Osteocyte (in vitro differentiated cells): ENCODE results near the gene KNTC1. TPM values are rescaled to one million over a fixed set of nuclear protein-coding genes. Genes with fewer than 3 reads are reported as not detected.
"Not testable (repeated sequence)": the region's sequence is repeated elsewhere in the genome, so short reads cannot be mapped to it uniquely, and the experiment has no call there.

Source experiments
- DNase-seq: peaks from one replicate; pipeline ENCODE4 v3.0.0; 2021; ENCODE audit warnings: mixed read lengths; ENCODE audit not compliant: unreplicated experiment; ENCODE audit errors: extremely low spot score
- H3K27ac Mint-ChIP-seq: one replicate; pipeline ENCODE4 v1.8.0; 2021; ENCODE audit warnings: mild to moderate bottlenecking, mixed read lengths; ENCODE audit not compliant: unreplicated experiment
- H3K27me3 Mint-ChIP-seq: one replicate; pipeline ENCODE4 v1.8.0; 2021; ENCODE audit warnings: mixed read lengths; ENCODE audit not compliant: unreplicated experiment
- H3K36me3 Mint-ChIP-seq: one replicate; pipeline ENCODE4 v1.8.0; 2021; ENCODE audit warnings: mixed read lengths; ENCODE audit not compliant: unreplicated experiment
- H3K4me1 Mint-ChIP-seq: one replicate; pipeline ENCODE4 v1.8.0; 2021; ENCODE audit warnings: mixed read lengths; ENCODE audit not compliant: unreplicated experiment
- H3K4me3 Mint-ChIP-seq: one replicate; pipeline ENCODE4 v1.8.0; 2021; ENCODE audit warnings: mild to moderate bottlenecking, moderate library complexity, mixed read lengths; ENCODE audit not compliant: unreplicated experiment
- H3K9me3 Mint-ChIP-seq: one replicate; pipeline ENCODE4 v1.8.0; 2021; ENCODE audit warnings: mixed read lengths; ENCODE audit not compliant: unreplicated experiment
- CTCF ChIP-seq: fragments of 200-600 bp; sonication (generic); IDR thresholded peaks from 2 replicates; pipeline ENCODE4 v1.5.0; 2021; ENCODE audit warnings: antibody characterized with exemption, mild to moderate bottlenecking, moderate library complexity
- total RNA-seq: library from RNA; stranded (reverse); gene quantifications from 2 replicates; pipeline ENCODE4 v1.2.1, GENCODE V29; 2021

The KNTC1 gene
- total RNA-seq, 1 donor from 2014 or later, result 14.1 TPM

GRCh38 chr12:122584177-122584863 lies 57.3 kb downstream of the KNTC1 start:
- no peak for DNase-seq
- H3K9me3 Mint-ChIP-seq, result no peaks in the 10 kb centered on the region
- no peak for TF ChIP-seq CTCF
- no peak overlapping the region for H3K27ac Mint-ChIP-seq
- no peaks in the 10 kb centered on the region for H3K27me3 Mint-ChIP-seq
- H3K36me3 Mint-ChIP-seq, result peaks cover 23% of the 10 kb centered on the region
- H3K4me3 Mint-ChIP-seq, result no peak overlapping the region
- no peaks in the 10 kb centered on the region for H3K4me1 Mint-ChIP-seq

- Mint-ChIP-seq H3K27me3 (no peaks in the 10 kb centered on the region), H3K4me1 (no peaks in the 10 kb centered on the region), H3K9me3 (no peaks in the 10 kb centered on the region), H3K36me3 (peaks cover 12% of the 10 kb centered on the region), H3K4me3 (no peak overlapping the region), H3K27ac (no peak overlapping the region)
- DNase-seq, result no peak
- no peak for TF ChIP-seq CTCF
Observed at GRCh38 chr12:122590990-122591389, 63.9 kb downstream of the KNTC1 start.

- not testable (repeated sequence) for H3K27ac Mint-ChIP-seq, H3K27me3 Mint-ChIP-seq, H3K9me3 Mint-ChIP-seq, DNase-seq, H3K4me1 Mint-ChIP-seq, H3K4me3 Mint-ChIP-seq
- peaks cover 13% of the 10 kb centered on the region for H3K36me3 Mint-ChIP-seq
Observed at GRCh38 chr12:122591966-122592365, 64.9 kb downstream of the KNTC1 start.

- H3K4me3 Mint-ChIP-seq, DNase-seq, H3K4me1 Mint-ChIP-seq, H3K27ac Mint-ChIP-seq, H3K27me3 Mint-ChIP-seq, H3K9me3 Mint-ChIP-seq: not testable (repeated sequence)
- H3K36me3 Mint-ChIP-seq, result peaks cover 13% of the 10 kb centered on the region
Observed at GRCh38 chr12:122592543-122592942, 65.5 kb downstream of the KNTC1 start.

- Mint-ChIP-seq H3K4me3 (no peak overlapping the region), H3K9me3 (no peaks in the 10 kb centered on the region), H3K4me1 (no peaks in the 10 kb centered on the region), H3K36me3 (peaks cover 13% of the 10 kb centered on the region), H3K27me3 (no peaks in the 10 kb centered on the region), H3K27ac (no peak overlapping the region)
- no peak for TF ChIP-seq CTCF
- DNase-seq, result no peak
Observed at GRCh38 chr12:122593910-122594309, 66.9 kb downstream of the KNTC1 start.

GRCh38 chr12:122596838-122597237 lies 69.8 kb downstream of the KNTC1 start:
- Mint-ChIP-seq H3K27ac (no peak overlapping the region), H3K36me3 (peaks cover 9% of the 10 kb centered on the region), H3K4me3 (no peak overlapping the region), H3K27me3 (no peaks in the 10 kb centered on the region), H3K4me1 (no peaks in the 10 kb centered on the region), H3K9me3 (no peaks in the 10 kb centered on the region)
- no peak for DNase-seq
- no peak for TF ChIP-seq CTCF
